SK-N-SH (cell line): ENCODE measurements around the gene RBM46.
"Not testable (repeated sequence)": the region's sequence is repeated elsewhere in the genome, so short reads cannot be mapped to it uniquely, and the experiment has no call there.

Experiments used
- CHD2 ChIP-seq: fragments of 150-350 bp; IDR thresholded peaks from 2 replicates; pipeline ENCODE4 v1.6.1; 2018; ENCODE audit warnings: low read length; ENCODE audit not compliant: partially characterized antibody
- CTCF ChIP-seq: fragments of 200-600 bp; sonication (generic); IDR thresholded peaks from 2 replicates; pipeline ENCODE4 v1.6.1; 2017; ENCODE audit warnings: antibody characterized with exemption, mild to moderate bottlenecking, moderate library complexity
- FOXM1 ChIP-seq: IDR thresholded peaks from 2 replicates; pipeline ENCODE4 v1.4.0; 2012; ENCODE audit warnings: low read depth, mild to moderate bottlenecking
- MAX ChIP-seq: IDR thresholded peaks from 2 replicates; pipeline ENCODE4 v1.4.0; 2012; ENCODE audit warnings: low read depth
- NRF1 ChIP-seq: IDR thresholded peaks from 2 replicates; pipeline ENCODE4 v1.6.1; 2012; ENCODE audit warnings: low read depth, mild to moderate bottlenecking, low read length
- RAD21 ChIP-seq: IDR thresholded peaks from 2 replicates; pipeline ENCODE4 v1.6.1; 2012; ENCODE audit warnings: mild to moderate bottlenecking, low read length
- RCOR1 ChIP-seq: fragments of 150-350 bp; IDR thresholded peaks from 2 replicates; pipeline ENCODE4 v1.6.1; 2017; ENCODE audit warnings: antibody characterized with exemption, low read length
- REST ChIP-seq: IDR thresholded peaks from 2 replicates; pipeline ENCODE4 v1.6.1; 2012; ENCODE audit warnings: mild to moderate bottlenecking, low read depth, low read length, moderate library complexity
- SIN3A ChIP-seq: IDR thresholded peaks from 2 replicates; pipeline ENCODE4 v1.6.1; 2012; ENCODE audit warnings: low read depth, mild to moderate bottlenecking, low read length, moderate library complexity, borderline replicate concordance
- SMC3 ChIP-seq: IDR thresholded peaks from 2 replicates; pipeline ENCODE4 v1.6.1; 2012; ENCODE audit warnings: low read depth, low read length, improper control_type of control experiment
- TAF1 ChIP-seq: IDR thresholded peaks from 2 replicates; pipeline ENCODE4 v1.6.1; 2012; ENCODE audit warnings: low read depth, mild to moderate bottlenecking, low read length, moderate library complexity, borderline replicate concordance
- TCF12 ChIP-seq: IDR thresholded peaks from 2 replicates; pipeline ENCODE4 v1.4.0; 2012
- USF1 ChIP-seq: IDR thresholded peaks from 2 replicates; pipeline ENCODE4 v1.4.0; 2012; ENCODE audit warnings: low read depth, borderline replicate concordance
- USF2 ChIP-seq: fragments of 150-350 bp; IDR thresholded peaks from 2 replicates; pipeline ENCODE4 v1.6.1; 2017; ENCODE audit warnings: antibody characterized with exemption, low read length, low read depth, borderline replicate concordance

- TF ChIP-seq USF1, CTCF, SMC3, USF2, TAF1, RCOR1, SIN3A, MAX, TCF12, FOXM1, RAD21, REST, NRF1, CHD2: not testable (repeated sequence)
Observed at GRCh38 chr4:154874049-154874448, 93.0 kb downstream of the RBM46 start.
